GM18502 (cell line): ENCODE data around the gene SQSTM1.

Source experiments
- ATAC-seq: cut with Tn5 transposase; IDR thresholded peaks from one replicate; pipeline ENCODE4 v1.9.1; 2021; ENCODE audit warnings: mild to moderate bottlenecking; ENCODE audit not compliant: unreplicated experiment, poor library complexity

The SQSTM1 gene

DNA sequence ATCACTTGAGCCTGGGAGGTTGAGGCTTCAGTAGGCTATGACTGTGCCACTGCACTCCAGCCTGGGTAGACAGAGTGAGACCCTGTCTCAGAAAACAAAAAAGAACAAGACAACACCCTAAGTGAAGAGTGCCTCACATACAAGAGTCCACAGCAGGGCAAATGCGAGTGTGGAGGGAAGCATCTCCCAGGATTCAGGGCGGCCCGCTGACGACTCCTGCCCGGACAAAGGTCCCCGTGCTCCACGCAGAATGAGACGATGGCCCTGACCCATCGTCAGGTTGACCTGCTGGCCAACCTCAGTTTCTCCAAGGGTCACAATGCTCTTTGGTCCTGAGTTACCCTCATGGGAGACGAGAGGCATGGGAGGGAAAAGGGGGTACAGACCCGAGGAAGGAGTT lies 19.6 kb downstream of the SQSTM1 start:
- no peak for ATAC-seq

DNA sequence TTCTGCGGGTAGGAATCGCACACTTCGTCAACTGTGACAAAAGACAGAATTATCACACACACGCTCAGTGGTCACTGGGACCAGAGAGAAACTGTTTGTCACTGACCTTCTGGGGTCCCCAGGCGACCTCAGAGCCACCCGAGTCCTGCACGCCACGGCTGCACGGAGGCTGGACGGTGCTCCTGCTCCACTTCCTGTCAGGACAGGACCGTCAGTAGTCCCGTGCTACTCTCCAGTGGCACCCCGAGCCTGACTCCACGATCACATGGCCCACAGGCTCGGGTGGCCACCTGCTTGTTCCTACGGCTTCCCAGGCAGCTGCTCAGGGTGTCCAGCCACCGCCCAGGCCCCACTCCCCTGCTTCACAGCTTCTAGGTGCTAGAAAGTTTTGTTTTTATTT lies 20.1 kb downstream of the SQSTM1 start:
- no peak for ATAC-seq

DNA sequence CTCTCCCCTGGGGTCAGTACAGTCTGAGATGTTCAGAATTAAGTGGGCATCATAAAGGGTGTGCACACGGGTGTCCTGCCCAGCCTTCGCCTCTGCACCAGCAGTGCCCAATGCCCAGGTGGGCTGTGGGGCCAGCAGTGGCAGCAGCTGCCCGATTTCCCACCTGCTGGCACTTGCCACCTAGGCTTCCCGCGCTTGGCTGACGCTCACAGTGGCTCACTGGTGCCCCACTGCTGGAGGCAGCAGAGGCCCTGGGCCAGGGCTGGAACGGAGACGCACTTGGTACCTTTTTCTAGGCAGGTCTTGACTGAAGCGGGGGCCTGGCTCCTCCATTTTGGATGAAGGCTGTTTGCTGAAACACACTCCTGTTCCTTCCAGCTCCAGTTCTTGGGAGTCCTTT lies 20.9 kb downstream of the SQSTM1 start:
- no peak for ATAC-seq

DNA sequence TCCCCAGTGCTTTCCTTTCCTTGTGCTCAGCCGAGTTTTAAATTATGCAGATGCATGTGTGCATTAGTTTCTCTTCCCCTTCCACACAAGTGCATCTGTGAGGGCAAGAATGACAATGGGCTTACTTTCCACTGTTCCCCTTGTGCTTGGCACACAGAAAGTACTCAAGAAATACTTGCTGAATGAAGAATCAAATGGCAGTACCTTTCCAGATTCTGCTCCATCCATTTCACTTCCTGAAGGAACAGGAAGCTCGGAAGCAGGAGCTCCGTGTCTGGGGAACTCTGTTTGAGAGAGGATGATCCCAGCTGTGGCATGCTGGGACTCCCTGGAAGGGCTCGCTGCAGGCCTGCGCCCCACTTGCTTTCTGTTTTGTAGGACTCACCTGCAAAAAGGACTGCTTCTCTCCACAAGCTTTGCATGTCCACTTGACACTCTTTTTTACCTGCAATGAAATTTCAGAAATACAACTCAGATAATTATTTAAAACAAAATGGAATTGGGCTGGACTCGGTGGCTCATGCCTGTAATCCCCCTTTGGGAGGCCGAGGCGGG lies 32.4 kb downstream of the SQSTM1 start:
- peak; percentile 90 for ATAC-seq

DNA sequence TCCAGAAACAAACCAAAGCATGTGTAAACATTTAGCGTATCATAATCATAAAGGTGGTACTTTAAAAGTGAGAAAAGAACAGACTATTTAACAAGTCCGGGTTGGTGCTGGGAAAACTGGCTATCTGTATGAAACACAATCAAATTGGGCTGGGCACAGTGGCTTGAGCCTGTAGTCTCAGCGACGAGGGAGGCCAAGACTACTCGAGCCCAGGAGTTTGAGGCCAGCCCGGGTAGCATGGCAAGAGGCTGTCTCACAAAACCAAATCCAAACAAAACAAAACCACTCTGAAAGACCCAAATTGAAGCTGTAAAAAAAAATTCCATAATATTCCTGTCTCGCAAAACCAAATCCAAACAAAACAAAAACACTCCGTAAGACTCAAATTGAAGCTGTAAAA lies 33.7 kb downstream of the SQSTM1 start:
- no peak for ATAC-seq

DNA sequence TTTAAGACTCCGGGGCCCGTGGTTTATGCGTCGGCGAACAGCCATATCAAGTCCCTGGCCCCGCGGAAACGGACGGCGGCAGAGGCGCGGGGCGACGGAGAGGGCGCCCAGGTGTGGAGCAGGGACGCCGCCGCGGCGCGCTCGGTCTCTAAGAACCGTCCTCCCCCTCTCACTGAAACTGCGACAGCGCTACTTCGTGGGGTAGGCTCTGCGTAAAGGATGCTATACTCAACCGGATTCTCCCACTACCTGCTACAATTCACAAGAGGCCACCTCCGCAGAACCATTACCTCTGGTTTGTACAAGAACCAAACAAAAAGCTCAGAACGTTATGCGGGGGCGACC lies 37.5 kb downstream of the SQSTM1 start:
- ATAC-seq: peak; percentile 52

DNA sequence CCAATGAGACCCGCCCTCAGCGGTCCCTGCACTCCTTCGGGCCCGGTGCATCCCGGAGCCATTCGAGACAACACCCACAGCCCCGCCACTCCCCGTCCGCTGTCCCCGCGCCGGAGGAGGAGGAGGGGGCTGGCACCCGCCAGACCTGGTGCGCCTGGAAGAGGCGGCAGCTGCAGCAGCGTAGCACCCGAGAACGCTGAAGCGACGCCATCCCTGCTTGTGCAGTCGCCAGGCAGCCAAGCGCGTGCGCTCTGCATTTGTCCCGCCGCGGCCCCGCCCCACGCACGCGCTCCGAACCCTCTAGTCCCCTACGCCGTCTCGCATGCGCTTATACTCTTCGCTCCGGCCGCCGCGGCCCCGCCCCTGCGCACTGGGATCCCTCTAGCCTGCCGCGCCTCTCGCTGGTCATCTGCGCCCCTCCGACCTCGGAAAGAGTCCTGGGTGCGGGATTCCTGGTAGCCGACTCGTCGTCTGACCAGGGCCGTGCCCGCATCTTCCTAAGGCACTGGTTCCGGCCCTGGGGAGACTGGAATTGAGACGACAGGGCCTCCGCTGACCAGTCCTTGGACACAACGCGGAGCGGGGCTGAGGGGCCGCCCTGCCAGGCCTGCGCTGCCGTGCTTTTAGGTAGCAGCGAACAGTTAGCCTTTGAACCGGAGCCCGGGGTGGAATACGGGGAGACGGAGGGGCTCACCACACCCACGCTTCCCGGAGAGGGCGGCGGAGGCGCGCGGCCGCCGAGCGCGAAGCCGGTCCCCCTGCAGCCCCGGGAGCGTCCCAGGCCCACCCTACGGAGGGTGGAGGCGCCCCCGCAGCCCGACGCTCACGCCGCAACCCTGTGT lies 38.1 kb downstream of the SQSTM1 start, which contains the start of gene MRNIP:
TSS of gene MRNIP (minus strand) at position 232 of the 842 bp plus-strand sequence. CDS start at position 211, 21 bp downstream.
- ATAC-seq: peak; percentile 95

DNA sequence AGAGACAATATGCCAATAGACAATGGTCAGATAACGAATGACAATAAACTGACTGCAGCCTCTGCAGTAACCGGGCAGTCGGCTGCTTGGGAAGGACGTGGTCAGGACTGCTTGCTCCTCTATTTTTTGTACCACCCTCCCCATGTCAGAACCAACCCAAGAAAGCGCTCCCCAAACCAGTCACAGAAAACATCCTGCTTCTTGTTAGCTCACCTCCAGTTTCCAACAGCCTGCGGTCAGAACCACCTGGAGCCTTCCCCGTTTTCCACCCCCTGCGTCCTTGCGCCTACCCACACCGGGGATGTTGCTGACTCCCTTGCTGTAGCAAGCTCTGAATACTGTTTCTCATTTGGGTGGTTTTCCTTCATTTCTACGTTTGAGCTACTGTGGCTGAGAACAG lies 39.6 kb downstream of the SQSTM1 start:
- ATAC-seq: no peak

DNA sequence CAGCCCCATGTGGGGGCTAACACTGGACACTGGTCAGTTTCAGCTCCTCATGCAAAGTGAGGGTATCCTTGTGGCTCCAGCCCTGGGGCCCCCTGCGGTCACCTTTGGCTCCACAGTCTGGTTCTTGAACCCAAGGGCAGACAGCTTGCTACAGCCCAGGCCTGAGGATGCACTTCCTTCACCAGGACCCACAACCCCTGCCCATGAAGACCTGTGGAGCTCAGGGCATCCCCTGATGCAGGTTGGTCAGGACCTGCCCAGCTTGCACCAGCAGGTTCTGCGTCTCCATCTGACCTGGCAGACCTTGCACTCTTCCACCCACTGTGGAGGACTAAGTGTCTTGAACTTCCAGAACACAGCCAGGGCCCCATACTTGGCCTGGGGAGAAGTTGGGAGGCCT lies 41.6 kb downstream of the SQSTM1 start:
- ATAC-seq: no peak

DNA sequence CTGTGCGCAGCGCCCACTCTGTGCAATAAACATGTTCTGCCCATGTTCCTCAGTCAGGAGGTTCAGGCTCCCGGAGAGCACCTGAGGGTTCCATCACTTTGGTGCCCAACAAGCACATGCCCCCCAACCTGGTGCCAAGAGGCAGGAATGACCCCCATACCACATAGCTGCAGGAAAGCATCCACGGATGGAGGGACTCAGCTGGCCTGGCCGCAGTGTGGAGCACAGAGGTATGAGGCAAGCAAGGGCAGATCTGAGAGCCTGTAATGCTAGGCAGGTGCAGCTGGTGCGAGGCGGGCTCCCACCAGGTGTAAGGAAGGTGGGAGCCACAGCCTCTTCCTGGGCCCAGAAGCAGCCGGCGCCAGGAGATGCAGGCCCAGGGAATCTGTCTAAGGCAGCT lies 42.2 kb downstream of the SQSTM1 start:
- ATAC-seq: no peak

DNA sequence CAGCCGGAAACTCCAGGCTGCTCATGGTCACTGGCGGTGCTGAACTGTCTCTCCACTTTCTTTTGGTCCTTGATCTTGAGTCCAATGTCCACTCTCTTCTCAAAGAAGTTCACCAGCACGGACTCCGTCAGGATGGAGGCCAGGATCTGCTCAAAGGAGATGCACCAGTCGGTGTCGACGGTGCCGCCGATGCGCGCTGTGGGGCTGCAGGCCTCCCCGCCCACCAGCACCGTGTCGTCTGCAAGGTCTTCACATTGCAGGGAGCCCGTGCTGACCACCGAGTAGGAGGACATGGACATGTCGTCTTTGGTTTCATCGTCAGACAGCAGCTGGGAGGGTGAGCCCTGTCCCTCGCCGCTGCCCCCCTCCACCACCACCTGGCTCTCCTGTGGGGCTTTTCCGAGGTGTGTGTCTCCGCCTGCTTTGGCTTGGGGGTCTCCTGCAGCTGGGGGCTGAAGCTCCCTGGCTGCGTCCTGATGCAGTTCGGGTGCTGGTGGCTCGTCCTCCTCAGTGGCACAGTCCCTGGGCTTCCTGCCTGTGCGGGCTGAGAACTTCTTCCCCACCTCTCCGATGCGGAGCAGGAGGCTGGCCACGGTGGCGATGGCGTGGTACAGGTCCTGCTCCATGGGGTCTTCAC lies 42.9 kb downstream of the SQSTM1 start:
- no peak for ATAC-seq

DNA sequence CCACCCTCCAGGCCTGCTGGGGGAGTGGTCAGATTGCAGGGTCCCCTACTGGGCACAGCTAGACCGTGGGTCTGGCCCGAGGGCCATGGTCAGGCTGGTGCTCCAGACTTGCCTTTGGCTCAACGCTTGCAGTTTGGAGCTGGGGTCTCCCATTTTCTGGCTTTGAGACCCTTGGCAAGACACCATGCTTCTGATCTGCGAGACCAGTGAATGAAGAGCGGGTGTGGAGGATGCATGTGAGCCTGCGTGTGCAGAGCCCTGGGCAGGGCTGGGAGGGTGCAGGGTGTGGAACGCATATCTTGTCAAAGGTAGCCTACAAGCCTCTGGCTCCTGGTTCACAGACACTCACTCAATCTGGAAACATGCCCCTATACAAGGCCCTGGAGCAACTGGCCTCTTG lies 44.0 kb downstream of the SQSTM1 start:
- ATAC-seq: no peak

DNA sequence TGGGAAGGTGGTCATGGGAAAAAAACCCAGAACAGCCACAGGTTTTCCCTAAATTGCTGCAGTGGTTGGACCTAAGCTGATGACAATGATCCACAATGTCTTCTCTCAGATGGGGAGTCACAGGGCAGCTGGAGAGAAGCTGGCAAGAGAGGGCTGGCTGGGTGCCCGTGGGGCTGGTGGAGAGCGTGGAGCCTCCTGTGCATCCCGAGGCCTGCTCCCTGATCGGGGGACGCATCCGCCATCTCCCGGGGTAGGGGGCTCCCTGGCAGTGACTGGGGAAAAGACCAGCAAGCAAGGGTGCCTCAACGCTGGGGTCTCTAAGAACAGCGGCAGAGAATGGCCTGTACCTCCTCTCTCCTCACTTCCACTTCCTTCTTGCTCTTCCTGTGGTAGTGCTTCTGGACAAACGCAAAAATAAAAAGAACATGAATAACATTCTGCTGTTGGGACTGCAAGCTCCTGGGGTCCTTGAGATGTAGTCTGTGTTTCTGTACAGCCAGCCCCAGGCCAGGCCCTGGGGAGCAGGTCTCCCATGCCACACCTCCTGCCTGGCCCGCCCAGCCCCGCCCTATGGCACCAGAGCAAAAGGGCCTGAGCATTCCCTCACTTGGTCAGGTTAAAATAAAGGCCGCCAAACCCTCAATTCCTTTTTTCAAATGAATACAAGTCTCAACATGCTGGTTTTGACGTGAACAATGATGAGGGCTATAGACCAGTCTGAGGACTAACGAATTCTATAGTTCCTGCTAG lies 45.0 kb downstream of the SQSTM1 start:
- no peak for ATAC-seq

DNA sequence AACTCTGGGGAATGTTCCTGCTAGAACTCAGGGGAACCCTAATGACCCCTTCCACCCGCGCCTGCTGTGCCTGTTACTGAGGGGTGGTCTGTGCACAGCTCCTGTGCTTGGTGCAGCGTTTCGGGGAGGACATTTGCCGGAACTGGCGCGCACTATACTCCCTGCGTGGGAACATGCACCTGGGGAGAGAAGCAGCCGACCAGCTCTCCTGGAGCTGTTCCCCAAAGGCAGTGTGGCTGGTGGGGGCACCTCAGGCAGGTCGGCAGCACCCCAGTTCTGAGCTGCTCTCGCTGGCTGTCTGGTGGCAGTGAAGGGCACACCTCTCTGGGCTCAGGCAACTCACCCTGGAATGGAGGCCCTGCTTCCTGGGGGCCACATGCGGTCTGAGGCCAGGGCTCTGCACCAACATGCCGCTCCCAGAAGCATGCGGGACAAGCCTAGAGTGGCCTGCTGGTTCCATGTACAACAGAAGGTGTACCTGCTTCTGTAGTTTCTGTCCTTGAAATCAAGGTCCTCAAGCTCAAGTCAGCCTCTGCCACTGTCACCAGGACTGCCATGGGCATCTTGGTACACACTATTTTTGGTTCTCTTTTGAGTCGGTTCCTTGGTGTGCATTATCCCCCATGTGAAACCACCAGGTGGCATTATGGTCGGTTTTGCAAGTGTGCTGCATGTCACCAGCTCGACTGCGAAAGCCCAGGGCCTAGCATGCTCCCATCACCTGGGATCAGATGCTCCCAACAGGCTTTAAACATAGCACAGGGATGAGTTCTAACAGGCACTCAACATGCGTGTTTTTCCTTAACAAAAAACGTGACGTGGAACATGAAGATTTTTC lies 45.8 kb downstream of the SQSTM1 start:
- ATAC-seq: no peak

DNA sequence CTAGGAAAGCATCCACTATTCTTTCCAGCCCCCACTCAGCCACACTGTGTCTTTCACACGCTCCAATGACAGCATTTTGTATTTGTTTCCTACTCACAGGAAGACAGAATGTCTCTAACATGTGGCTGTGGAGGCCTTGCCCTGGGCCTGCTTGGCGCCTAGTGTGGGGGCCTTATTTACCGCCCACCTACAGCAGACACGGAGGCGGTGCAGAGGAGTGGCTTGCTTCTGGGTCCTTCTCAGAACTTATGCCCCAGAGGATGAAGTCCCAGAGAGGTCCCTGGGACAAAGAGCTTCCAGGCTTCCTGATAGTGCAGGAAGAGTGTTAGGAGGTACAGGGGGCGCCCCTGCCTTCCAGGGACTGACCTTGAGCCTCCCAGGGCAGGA lies 46.4 kb downstream of the SQSTM1 start:
- no peak for ATAC-seq

DNA sequence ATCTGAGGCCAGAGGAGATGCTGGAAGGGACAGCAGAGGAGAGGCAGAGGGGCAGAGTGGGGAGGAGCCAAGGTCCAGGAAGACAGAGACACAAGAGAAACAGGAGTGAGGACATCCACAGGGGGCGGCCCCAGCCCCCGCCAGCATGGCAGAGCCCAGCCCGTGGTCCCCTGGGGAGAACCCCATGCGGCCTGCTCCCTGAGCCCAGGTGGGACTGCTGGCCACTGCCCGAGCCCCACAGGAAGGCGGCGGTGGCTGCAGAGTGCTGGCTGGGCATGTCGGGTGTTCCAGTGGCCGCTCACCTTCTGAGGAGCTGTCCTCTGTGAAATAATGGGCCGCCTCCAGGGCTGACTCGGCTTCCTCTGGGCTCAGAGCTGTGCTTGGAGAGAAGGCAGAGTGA lies 46.8 kb downstream of the SQSTM1 start:
- no peak for ATAC-seq

DNA sequence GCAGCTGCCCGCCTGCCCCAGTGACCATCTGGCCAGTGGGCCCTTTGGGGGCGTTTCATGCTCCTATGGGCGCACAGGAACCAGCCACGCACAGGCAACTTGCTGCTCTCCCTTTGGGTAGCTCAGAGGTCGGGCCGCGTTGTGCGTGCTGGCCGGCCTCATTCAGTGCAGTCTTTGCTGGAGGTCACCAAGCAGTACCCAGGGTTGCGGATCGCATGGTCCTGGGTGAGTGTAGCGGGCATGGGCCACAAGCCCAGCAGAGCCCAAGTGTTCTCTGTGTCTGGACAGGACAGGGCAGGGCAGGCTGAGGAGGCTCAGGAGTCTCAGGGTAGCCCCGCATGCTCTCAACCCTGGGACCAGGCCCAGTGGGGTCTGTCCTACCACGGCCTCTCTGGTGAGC lies 47.8 kb downstream of the SQSTM1 start:
- ATAC-seq: no peak

DNA sequence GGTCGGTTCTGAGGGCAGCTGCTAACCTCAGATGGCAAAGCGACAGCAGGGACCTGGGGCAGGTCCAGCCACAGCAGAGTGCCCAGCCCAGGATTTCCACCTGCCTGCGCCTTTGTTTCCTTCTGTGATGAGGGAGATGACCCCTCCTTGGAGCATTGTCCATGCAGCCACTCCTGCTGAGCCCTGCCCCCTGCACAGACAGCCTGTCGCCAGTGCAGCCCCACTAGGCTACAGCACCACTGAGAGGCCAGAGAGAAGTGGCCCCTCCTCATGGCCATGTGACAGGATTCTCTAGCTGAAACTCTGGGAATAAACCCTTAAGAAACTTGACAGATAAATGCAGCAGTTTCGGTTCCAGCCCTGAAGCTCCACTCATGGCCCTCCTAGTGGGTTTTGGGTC lies 48.4 kb downstream of the SQSTM1 start:
- no peak for ATAC-seq

DNA sequence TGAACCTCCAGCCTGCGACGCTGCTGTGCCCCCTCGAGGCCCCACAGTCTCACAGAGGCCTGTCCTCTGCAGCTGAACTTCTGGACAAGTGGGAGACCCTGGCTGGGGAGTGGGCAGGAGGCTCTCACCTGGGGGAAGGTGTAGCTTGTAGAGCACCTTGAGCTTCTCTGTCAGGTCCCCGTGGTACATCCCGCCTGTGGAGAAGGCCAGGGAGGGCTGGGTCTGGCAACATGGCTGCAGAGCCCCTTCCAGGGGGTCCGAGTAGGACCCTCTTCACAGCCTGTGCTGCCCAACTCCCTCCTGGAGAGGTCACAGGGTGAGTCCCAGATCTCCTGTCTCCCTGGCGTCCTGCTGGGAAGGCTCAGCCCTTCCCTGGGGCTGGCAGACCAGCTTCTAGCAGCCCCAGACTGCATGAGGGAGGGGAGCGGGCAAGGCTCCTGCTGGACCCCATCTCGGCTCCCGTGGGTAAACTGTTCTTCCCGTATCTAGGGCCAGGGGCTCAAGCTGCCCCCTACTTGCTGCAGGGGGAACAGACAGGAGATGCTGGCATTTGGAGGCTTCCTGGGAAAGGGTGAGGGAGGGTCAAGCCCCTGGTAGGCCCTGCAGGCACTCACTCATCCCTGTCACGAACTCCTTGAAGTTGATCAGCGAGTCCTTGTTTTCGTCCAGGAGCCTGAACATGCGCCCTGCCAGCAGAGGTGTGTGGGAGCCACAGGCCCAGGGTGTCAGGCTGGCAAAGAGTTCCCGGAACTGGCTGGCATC lies 49.1 kb downstream of the SQSTM1 start:
- no peak for ATAC-seq
